22Rv1 (cell line): ENCODE data around the gene SYTL2.

Experiments used
- H3K27ac ChIP-seq: fragments of 450-650 bp; 2 replicates; pipeline ENCODE4 v1.5.1; 2017
- ZFX ChIP-seq: fragments of 450-650 bp; IDR thresholded peaks from 2 replicates; pipeline ENCODE4 v1.6.1; 2017; ENCODE audit warnings: antibody characterized with exemption, borderline replicate concordance
- TF ChIP-seq, protein P1 (sequence below): fragments of 450-650 bp; IDR thresholded peaks from 2 replicates; pipeline ENCODE4 v1.5.1; 2017; ENCODE audit warnings: mild to moderate bottlenecking

The SYTL2 gene

DNA sequence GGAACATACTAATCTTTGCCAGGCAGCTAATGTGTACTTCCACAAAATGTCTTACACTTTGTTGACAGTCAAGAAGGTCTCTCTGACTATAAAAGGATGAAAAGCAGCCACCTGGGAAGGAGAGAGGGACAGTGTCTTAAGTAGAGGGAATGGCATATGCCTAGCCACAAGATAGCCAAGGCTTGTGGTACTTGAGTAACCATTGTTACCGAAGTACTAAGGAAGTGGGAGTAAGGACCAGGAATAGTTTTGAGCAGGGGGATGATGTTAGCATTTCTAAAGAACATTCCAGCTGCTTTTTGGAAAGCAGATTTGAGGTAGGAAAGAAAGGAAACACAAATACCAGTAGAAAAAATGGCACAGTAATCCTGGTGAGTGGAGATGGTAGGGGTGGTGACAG is 159.8 kb downstream of the SYTL2 start:
- no peak for TF ChIP-seq ZFX
- TF ChIP-seq, protein P1, sequence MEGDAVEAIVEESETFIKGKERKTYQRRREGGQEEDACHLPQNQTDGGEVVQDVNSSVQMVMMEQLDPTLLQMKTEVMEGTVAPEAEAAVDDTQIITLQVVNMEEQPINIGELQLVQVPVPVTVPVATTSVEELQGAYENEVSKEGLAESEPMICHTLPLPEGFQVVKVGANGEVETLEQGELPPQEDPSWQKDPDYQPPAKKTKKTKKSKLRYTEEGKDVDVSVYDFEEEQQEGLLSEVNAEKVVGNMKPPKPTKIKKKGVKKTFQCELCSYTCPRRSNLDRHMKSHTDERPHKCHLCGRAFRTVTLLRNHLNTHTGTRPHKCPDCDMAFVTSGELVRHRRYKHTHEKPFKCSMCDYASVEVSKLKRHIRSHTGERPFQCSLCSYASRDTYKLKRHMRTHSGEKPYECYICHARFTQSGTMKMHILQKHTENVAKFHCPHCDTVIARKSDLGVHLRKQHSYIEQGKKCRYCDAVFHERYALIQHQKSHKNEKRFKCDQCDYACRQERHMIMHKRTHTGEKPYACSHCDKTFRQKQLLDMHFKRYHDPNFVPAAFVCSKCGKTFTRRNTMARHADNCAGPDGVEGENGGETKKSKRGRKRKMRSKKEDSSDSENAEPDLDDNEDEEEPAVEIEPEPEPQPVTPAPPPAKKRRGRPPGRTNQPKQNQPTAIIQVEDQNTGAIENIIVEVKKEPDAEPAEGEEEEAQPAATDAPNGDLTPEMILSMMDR = no peak

GRCh38 chr11:85647604-85648299 is 163.2 kb downstream of the SYTL2 start, which contains the start of gene TMEM126A:
TMEM126A (plus strand) TSS chr11:85647967; CDS start chr11:85650256, 2,289 bp downstream.
- TF ChIP-seq, protein P1 = no peak
- TF ChIP-seq ZFX = no peak
- peak within 1 kb of the TSS; percentile 88 for H3K27ac ChIP-seq

More for the DNA sequence above, 159.8 kb downstream of the SYTL2 start:
- no peak overlapping the region for H3K27ac ChIP-seq

GRCh38 chr11:85647078-85647477 is 163.9 kb downstream of the SYTL2 start:
- TF ChIP-seq, protein P1 = no peak
- TF ChIP-seq ZFX = no peak
- peak overlapping the region; percentile 88 for H3K27ac ChIP-seq
